Loucy (cell line): ENCODE results near the gene PRR5L.

ENCODE experiments used
- H2AFZ ChIP-seq: fragments of 200-600 bp; sonication (generic); 2 replicates; pipeline ENCODE4 v1.6.0; 2016; ENCODE audit warnings: antibody characterized with exemption, mild to moderate bottlenecking, low read length, moderate library complexity
- H3F3A ChIP-seq: fragments of 200-600 bp; 2 replicates; pipeline ENCODE4 v1.6.0; 2016; ENCODE audit warnings: antibody characterized with exemption, low read depth, mild to moderate bottlenecking
- H3K27me3 ChIP-seq: fragments of 200-600 bp; sonication (generic); 2 replicates; pipeline ENCODE4 v1.6.1; 2014; ENCODE audit warnings: low read length, mild to moderate bottlenecking; ENCODE audit not compliant: insufficient read depth, poor library complexity, severe bottlenecking
- H3K36me3 ChIP-seq: fragments of 200-600 bp; sonication (generic); 2 replicates; pipeline ENCODE4 v1.6.1; 2016; ENCODE audit warnings: low read length; ENCODE audit not compliant: insufficient read depth
- H3K4me1 ChIP-seq: fragments of 200-600 bp; sonication (generic); 2 replicates; pipeline ENCODE4 v1.5.1; 2014; ENCODE audit warnings: low read length, mild to moderate bottlenecking; ENCODE audit not compliant: insufficient read depth, poor library complexity, severe bottlenecking
- H3K4me2 ChIP-seq: fragments of 200-600 bp; sonication (generic); 2 replicates; pipeline ENCODE4 v1.6.0; 2014; ENCODE audit warnings: antibody characterized with exemption, low read length, low read depth, mild to moderate bottlenecking; ENCODE audit not compliant: poor library complexity, severe bottlenecking
- H3K4me3 ChIP-seq: fragments of 200-600 bp; sonication (generic); 2 replicates; pipeline ENCODE4 v1.5.1; 2014; ENCODE audit warnings: low read length, mild to moderate bottlenecking, mixed read lengths; ENCODE audit not compliant: poor library complexity, severe bottlenecking
- H3K79me2 ChIP-seq: fragments of 200-600 bp; sonication (generic); 2 replicates; pipeline ENCODE4 v1.6.1; 2014; ENCODE audit warnings: low read length; ENCODE audit not compliant: insufficient read depth
- H3K9ac ChIP-seq: fragments of 200-600 bp; sonication (generic); 2 replicates; pipeline ENCODE4 v1.6.0; 2014; ENCODE audit warnings: mild to moderate bottlenecking, low read depth, low read length, moderate library complexity; ENCODE audit not compliant: poor library complexity, severe bottlenecking
- H3K9me2 ChIP-seq: fragments of 200-600 bp; sonication (generic); replicated peaks from 2 replicates; pipeline ENCODE4 v1.6.1; 2016; ENCODE audit warnings: low read depth, low read length, mixed read lengths
- H3K9me3 ChIP-seq: fragments of 200-600 bp; sonication (generic); 2 replicates; pipeline ENCODE4 v1.6.1; 2014; ENCODE audit warnings: mild to moderate bottlenecking, antibody characterized with exemption, low read length, low read depth; ENCODE audit not compliant: insufficient read depth
- H4K20me1 ChIP-seq: fragments of 200-600 bp; sonication (generic); 2 replicates; pipeline ENCODE4 v1.6.0; 2014; ENCODE audit warnings: antibody characterized with exemption, low read length, mild to moderate bottlenecking; ENCODE audit not compliant: insufficient read depth, poor library complexity, severe bottlenecking
- EZH2phosphoT487 ChIP-seq: fragments of 200-600 bp; IDR thresholded peaks from 2 replicates; pipeline ENCODE4 v1.6.1; 2018; ENCODE audit warnings: antibody characterized with exemption, mild to moderate bottlenecking, moderate library complexity, borderline replicate concordance
- TF ChIP-seq, protein P1 (sequence below): fragments of 200-600 bp; sonication (generic); conservative IDR thresholded peaks from 2 replicates; pipeline ENCODE4 v1.5.1; 2014; ENCODE audit warnings: mild to moderate bottlenecking, antibody characterized with exemption, low read length

The PRR5L gene

DNA sequence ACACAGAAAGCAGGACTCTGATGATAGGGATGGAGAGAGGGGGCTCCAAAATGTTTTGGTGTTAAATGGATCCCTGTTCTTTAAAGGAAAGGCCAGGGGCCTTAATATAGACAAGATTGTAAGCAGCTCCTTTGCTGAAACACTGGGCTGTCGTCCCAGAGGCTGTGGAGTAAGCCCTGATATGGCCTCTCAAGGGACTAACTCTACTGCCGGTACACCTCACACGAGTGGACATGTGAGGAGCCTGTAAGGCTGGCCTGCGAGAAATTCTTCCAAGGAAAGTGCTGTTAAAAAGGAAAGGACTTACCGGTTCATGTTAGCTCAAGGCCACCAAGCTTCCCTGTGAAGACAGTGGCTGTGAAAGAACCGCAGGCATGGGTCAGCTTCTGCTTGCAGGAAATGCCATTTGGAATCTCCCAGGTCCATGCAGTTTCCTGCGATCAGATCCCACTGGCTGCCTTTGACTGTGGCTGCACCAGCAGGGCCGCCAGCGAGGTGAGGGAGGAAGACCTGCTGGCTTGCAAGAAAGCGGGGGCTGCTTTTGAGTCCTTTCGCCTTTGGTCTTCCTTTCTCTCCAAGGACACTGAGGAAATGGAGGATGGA is 106.6 kb downstream of the PRR5L start:
- no peak for TF ChIP-seq EZH2phosphoT487
- TF ChIP-seq, protein P1, sequence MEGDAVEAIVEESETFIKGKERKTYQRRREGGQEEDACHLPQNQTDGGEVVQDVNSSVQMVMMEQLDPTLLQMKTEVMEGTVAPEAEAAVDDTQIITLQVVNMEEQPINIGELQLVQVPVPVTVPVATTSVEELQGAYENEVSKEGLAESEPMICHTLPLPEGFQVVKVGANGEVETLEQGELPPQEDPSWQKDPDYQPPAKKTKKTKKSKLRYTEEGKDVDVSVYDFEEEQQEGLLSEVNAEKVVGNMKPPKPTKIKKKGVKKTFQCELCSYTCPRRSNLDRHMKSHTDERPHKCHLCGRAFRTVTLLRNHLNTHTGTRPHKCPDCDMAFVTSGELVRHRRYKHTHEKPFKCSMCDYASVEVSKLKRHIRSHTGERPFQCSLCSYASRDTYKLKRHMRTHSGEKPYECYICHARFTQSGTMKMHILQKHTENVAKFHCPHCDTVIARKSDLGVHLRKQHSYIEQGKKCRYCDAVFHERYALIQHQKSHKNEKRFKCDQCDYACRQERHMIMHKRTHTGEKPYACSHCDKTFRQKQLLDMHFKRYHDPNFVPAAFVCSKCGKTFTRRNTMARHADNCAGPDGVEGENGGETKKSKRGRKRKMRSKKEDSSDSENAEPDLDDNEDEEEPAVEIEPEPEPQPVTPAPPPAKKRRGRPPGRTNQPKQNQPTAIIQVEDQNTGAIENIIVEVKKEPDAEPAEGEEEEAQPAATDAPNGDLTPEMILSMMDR = no peak
- Histone ChIP-seq H4K20me1 (no peaks in the 10 kb centered on the region), H3K79me2 (peaks cover 49% of the 10 kb centered on the region; the same call in 1 of the 2 replicates), H3K9me2 (no peaks in the 10 kb centered on the region), H3K4me2 (no peak overlapping the region), H3K4me3 (no peak overlapping the region), H3K27me3 (no peaks in the 10 kb centered on the region), H3K9ac (no peak overlapping the region), H2AFZ (no peak overlapping the region), H3K36me3 (peaks cover 100% of the 10 kb centered on the region), H3F3A (no peaks in the 10 kb centered on the region), H3K4me1 (peaks cover 12% of the 10 kb centered on the region), H3K9me3 (no peaks in the 10 kb centered on the region)

DNA sequence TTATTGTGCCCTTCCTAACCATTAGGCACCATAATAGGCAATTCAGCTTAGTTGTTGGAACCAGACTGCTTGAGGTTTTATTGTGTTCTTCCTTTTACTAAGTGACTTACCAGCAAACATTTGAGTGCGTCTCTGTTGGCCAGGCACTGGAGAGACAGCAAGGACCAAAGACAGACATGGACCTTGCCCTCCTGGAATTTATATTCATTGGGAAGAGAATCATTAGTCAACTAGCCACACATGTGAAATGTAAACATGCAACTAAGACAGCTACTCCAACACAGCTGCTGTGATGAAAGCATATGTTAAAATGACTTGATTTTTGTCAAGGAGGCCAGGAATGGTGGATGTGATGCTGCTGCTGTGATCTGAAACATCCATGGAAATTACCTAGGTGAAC is 107.6 kb downstream of the PRR5L start:
- Histone ChIP-seq H3K79me2 (peaks cover 46% of the 10 kb centered on the region), H3K27me3 (no peaks in the 10 kb centered on the region), H3F3A (peaks cover 4% of the 10 kb centered on the region), H3K9me2 (no peaks in the 10 kb centered on the region), H2AFZ (no peak overlapping the region), H3K9ac (no peak overlapping the region), H3K4me1 (peaks cover 22% of the 10 kb centered on the region), H3K4me2 (no peak overlapping the region), H4K20me1 (no peaks in the 10 kb centered on the region), H3K36me3 (peaks cover 90% of the 10 kb centered on the region), H3K4me3 (no peak overlapping the region), H3K9me3 (no peaks in the 10 kb centered on the region)
- TF ChIP-seq EZH2phosphoT487 = no peak
- TF ChIP-seq, protein P1 = no peak

DNA sequence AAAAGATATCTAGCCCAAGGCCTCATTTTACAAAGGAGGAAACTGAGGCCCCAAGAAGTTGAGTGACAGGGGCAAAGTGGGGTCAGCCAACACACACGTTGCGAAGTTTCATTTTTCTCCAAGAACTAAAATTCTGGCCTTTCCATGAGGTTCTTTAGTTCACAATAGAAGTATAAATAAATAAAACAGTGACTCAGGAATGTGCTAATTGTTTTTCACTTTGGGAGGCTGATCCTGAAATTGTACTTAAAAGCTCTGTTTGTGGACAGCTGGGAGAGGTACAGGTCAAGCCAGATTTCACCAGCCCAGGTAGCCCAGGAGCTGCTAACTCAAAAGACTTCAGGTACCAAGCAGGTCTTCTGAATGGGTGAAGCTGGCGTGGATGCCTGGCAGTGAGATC is 108.7 kb downstream of the PRR5L start:
- H3F3A ChIP-seq = peaks cover 12% of the 10 kb centered on the region
- TF ChIP-seq, protein P1 = no peak
- TF ChIP-seq EZH2phosphoT487 = no peak
- H3K36me3 ChIP-seq = peaks cover 82% of the 10 kb centered on the region
- H3K9me2 ChIP-seq = no peaks in the 10 kb centered on the region
- no peaks in the 10 kb centered on the region for H3K27me3 ChIP-seq
- H3K4me3 ChIP-seq = no peak overlapping the region
- no peaks in the 10 kb centered on the region for H3K9me3 ChIP-seq
- no peak overlapping the region for H3K4me2 ChIP-seq
- no peak overlapping the region for H3K9ac ChIP-seq
- no peak overlapping the region for H2AFZ ChIP-seq
- H3K79me2 ChIP-seq = peaks cover 38% of the 10 kb centered on the region
- H3K4me1 ChIP-seq = peaks cover 32% of the 10 kb centered on the region
- H4K20me1 ChIP-seq = no peaks in the 10 kb centered on the region
